GDM1 (cell line): ENCODE results near the gene STAT5B.

Source experiments
- DNase-seq: peaks from one replicate; lab custom pipeline; 2025; lab: John Stamatoyannopoulos, UW

The STAT5B gene

GRCh38 chr17:42284566-42284965 is 8.4 kb upstream of the STAT5B start:
- no peak for DNase-seq

- DNase-seq, result no peak
Observed at GRCh38 chr17:42284024-42284369, 7.8 kb upstream of the STAT5B start.

GRCh38 chr17:42283241-42284023 is 7.2 kb upstream of the STAT5B start:
- DNase-seq, result no peak

- no peak for DNase-seq
Observed at GRCh38 chr17:42282478-42283080, 6.4 kb upstream of the STAT5B start.

GRCh38 chr17:42281571-42282096 is 5.4 kb upstream of the STAT5B start:
- no peak for DNase-seq

GRCh38 chr17:42279776-42280630 is 3.8 kb upstream of the STAT5B start:
- DNase-seq, result no peak

- DNase-seq, result no peak
Observed at GRCh38 chr17:42277342-42277712, 1.1 kb upstream of the STAT5B start.

- peak; percentile 38 for DNase-seq
Observed at GRCh38 chr17:42276609-42277341, 584 bp upstream of the STAT5B start.

- DNase-seq, result peak; percentile 38
Observed at GRCh38 chr17:42275527-42276358, 448 bp downstream of the STAT5B start.

GRCh38 chr17:42274812-42275526 is 1.2 kb downstream of the STAT5B start:
- no peak for DNase-seq

- DNase-seq, result no peak
Observed at GRCh38 chr17:42274253-42274542, 2.0 kb downstream of the STAT5B start.

- DNase-seq, result no peak
Observed at GRCh38 chr17:42273474-42274252, 2.5 kb downstream of the STAT5B start.

GRCh38 chr17:42272162-42272907 is 3.9 kb downstream of the STAT5B start:
- DNase-seq, result no peak

GRCh38 chr17:42271779-42272035 is 4.5 kb downstream of the STAT5B start:
- DNase-seq, result no peak

GRCh38 chr17:42271006-42271778 is 5.0 kb downstream of the STAT5B start:
- no peak for DNase-seq

- DNase-seq, result no peak
Observed at GRCh38 chr17:42270596-42270995, 5.6 kb downstream of the STAT5B start.

- no peak for DNase-seq
Observed at GRCh38 chr17:42270170-42270535, 6.0 kb downstream of the STAT5B start.

GRCh38 chr17:42268236-42268635 is 8.0 kb downstream of the STAT5B start:
- DNase-seq, result no peak
